ENCODE results near the gene AOAH. TPM values are rescaled to one million over a fixed set of nuclear protein-coding genes. Genes with fewer than 3 reads are reported as not detected.
A peak's percentile ranks its signal among the peaks of the same experiment; 100 is the strongest.
"Not testable (repeated sequence)": the region's sequence is repeated elsewhere in the genome, so short reads cannot be mapped to it uniquely, and the experiment has no call there.

The AOAH gene
- total RNA-seq, 1 donor from 2014 or later, result 1.9 TPM

- DNase-seq (ENCODE audit: missing footprints) (no peak), ATAC-seq (no peak)
- intact Hi-C loops (cut with DNase I), result loop anchor here (1.0 kb wide), 1 partner anchor 15 kb away; no protein-coding TSS in a partner anchor
These were observed 15.5 kb downstream of the AOAH start for GRCh38 chr7:36708767-36709166.

GRCh38 chr7:36707898-36708297 lies 16.4 kb downstream of the AOAH start:
- intact Hi-C loops (cut with DNase I), result loop anchor here (1.0 kb wide), 1 partner anchor 15 kb away; no protein-coding TSS in a partner anchor
- no peak for ATAC-seq
- no peak for DNase-seq (ENCODE audit: missing footprints)

- ATAC-seq (no peak), DNase-seq (ENCODE audit: missing footprints) (no peak)
- intact Hi-C loops (cut with DNase I), result no loop called here
These were observed 16.8 kb downstream of the AOAH start for GRCh38 chr7:36707465-36707864.

- DNase-seq (ENCODE audit: missing footprints); ATAC-seq; intact Hi-C loops (cut with DNase I): not testable (repeated sequence)
These were observed 20.4 kb downstream of the AOAH start for GRCh38 chr7:36703860-36704259.

GRCh38 chr7:36692456-36692855 lies 31.8 kb downstream of the AOAH start:
- DNase-seq (ENCODE audit: missing footprints) (no peak), ATAC-seq (no peak)
- intact Hi-C loops (cut with DNase I), result no loop called here

GRCh38 chr7:36691983-36692382 lies 32.3 kb downstream of the AOAH start:
- intact Hi-C loops (cut with DNase I), result no loop called here
- ATAC-seq (no peak), DNase-seq (ENCODE audit: missing footprints) (no peak)

GRCh38 chr7:36690514-36691187 lies 33.6 kb downstream of the AOAH start:
- intact Hi-C loops (cut with DNase I), result no loop called here

GRCh38 chr7:36690041-36690440 lies 34.3 kb downstream of the AOAH start:
- intact Hi-C loops (cut with DNase I), result no loop called here
- no peak for DNase-seq (ENCODE audit: missing footprints)

More at GRCh38 chr7:36690514-36691187, 33.6 kb downstream of the AOAH start:
- no peak for ATAC-seq
- no peak for DNase-seq (ENCODE audit: missing footprints)

GRCh38 chr7:36686499-36686898 lies 37.8 kb downstream of the AOAH start:
- intact Hi-C loops (cut with DNase I), result no loop called here
- ATAC-seq, result no peak
- no peak for DNase-seq (ENCODE audit: missing footprints)

More at GRCh38 chr7:36690041-36690440, 34.3 kb downstream of the AOAH start:
- ATAC-seq, result no peak

GRCh38 chr7:36684954-36685353 lies 39.3 kb downstream of the AOAH start:
- DNase-seq (ENCODE audit: missing footprints), result no peak
- intact Hi-C loops (cut with DNase I), result no loop called here
- no peak for ATAC-seq

- no peak for ATAC-seq
- intact Hi-C loops (cut with DNase I), result no loop called here
- DNase-seq (ENCODE audit: missing footprints), result no peak
These were observed 40.5 kb downstream of the AOAH start for GRCh38 chr7:36683695-36684357.

GRCh38 chr7:36683111-36683510 lies 41.2 kb downstream of the AOAH start:
- intact Hi-C loops (cut with DNase I), result no loop called here
- DNase-seq (ENCODE audit: missing footprints) (no peak), ATAC-seq (no peak)

- DNase-seq (ENCODE audit: missing footprints) (no peak), ATAC-seq (no peak)
- intact Hi-C loops (cut with DNase I), result no loop called here
These were observed 42.2 kb downstream of the AOAH start for GRCh38 chr7:36682102-36682501.

GRCh38 chr7:36677769-36678437 lies 46.4 kb downstream of the AOAH start:
- intact Hi-C loops (cut with DNase I), result no loop called here
- no peak for ATAC-seq
- DNase-seq (ENCODE audit: missing footprints), result no peak

GRCh38 chr7:36673703-36674102 lies 50.6 kb downstream of the AOAH start:
- DNase-seq (ENCODE audit: missing footprints) (no peak), ATAC-seq (no peak)
- intact Hi-C loops (cut with DNase I), result loop anchor here (5.0 kb wide), 1 partner anchor 186 kb away; no protein-coding TSS in a partner anchor

GRCh38 chr7:36671432-36671829 lies 52.9 kb downstream of the AOAH start:
- ATAC-seq, result no peak
- intact Hi-C loops (cut with DNase I), result loop anchor here (5.0 kb wide), 1 partner anchor 184 kb away; no protein-coding TSS in a partner anchor
- no peak for DNase-seq (ENCODE audit: missing footprints)

GRCh38 chr7:36670585-36671431 lies 53.5 kb downstream of the AOAH start:
- ATAC-seq (peak; percentile 46), DNase-seq (ENCODE audit: missing footprints) (no peak)
- intact Hi-C loops (cut with DNase I), result loop anchor here (5.0 kb wide), 1 partner anchor 184 kb away; no protein-coding TSS in a partner anchor

GRCh38 chr7:36668750-36669149 lies 55.5 kb downstream of the AOAH start:
- ATAC-seq, result no peak
- no peak for DNase-seq (ENCODE audit: missing footprints)
- intact Hi-C loops (cut with DNase I), result no loop called here

GRCh38 chr7:36668080-36668479 lies 56.2 kb downstream of the AOAH start:
- intact Hi-C loops (cut with DNase I), result no loop called here
- no peak for DNase-seq (ENCODE audit: missing footprints)
- ATAC-seq, result no peak
